Gastrocnemius medialis (tissue), 4 donors: Measurements from ENCODE around the gene SS18L1. TPM values are rescaled to one million over a fixed set of nuclear protein-coding genes. Genes with fewer than 3 reads are reported as not detected.

Experiments used
- ATAC-seq, 2 donors: fragments of 150-250 bp; one replicate each; pipeline ENCODE4 v1.9.1; 2016
- DNase-seq, 2 donors: peaks; one replicate each; pipeline ENCODE4 v3.0.0-alpha.2; 2019
- H3K27ac ChIP-seq, 4 donors: fragments of 200-600 bp; sonication (generic); 1 replicate in 1 of 4; 2 replicates in 3 of 4; pipeline ENCODE4 v1.5.1; 2016 to 2018; ENCODE audit warnings: mild to moderate bottlenecking in 2 of 4, moderate library complexity in 1 of 4
- H3K27me3 ChIP-seq, 3 donors: fragments of 200-600 bp; sonication (generic) in 2 of 3; 1 replicate in 1 of 3; 2 replicates in 2 of 3; pipeline versions ENCODE4 v1.5.1 to v1.6.0; 2016 to 2019; ENCODE audit warnings: mild to moderate bottlenecking in 1 of 3, moderate library complexity in 1 of 3
- H3K36me3 ChIP-seq, 2 donors: fragments of 200-600 bp; sonication (generic) in 1 of 2; one replicate each; pipeline ENCODE4 v1.5.1; 2017 to 2018
- H3K4me1 ChIP-seq, 2 donors: fragments of 200-600 bp; sonication (generic) in 1 of 2; one replicate each; pipeline ENCODE4 v1.5.1; 2016 to 2017; ENCODE audit warnings: mild to moderate bottlenecking in 2 of 2
- H3K4me3 ChIP-seq, 4 donors: fragments of 200-600 bp; sonication (generic) in 3 of 4; 1 replicate in 1 of 4; 2 replicates in 3 of 4; pipeline ENCODE4 v1.5.1; 2016 to 2019; ENCODE audit warnings: mild to moderate bottlenecking in 2 of 4
- H3K9me3 ChIP-seq, 3 donors: fragments of 200-600 bp; sonication (generic) in 2 of 3; 1 replicate in 1 of 3; 2 replicates in 2 of 3; pipeline ENCODE4 v1.5.1; 2016 to 2019
- POLR2A ChIP-seq, 2 donors: fragments of 450-650 bp; IDR thresholded peaks; one replicate each; pipeline ENCODE4 v1.6.1; 2017; ENCODE audit warnings: antibody characterized with exemption in 2 of 2, mild to moderate bottlenecking in 2 of 2, moderate library complexity in 2 of 2
- in situ Hi-C, 4 donors: fragments of 200-750 bp; cut with MboI; loops; one replicate each; pipeline versions ENCODE4 v1.15.0 to v1.8.0; 2017; ENCODE audit warnings: low sequenced_read_pairs in 4 of 4
- intact Hi-C: fragments of 100-400 bp; cut with DNase I; formaldehyde crosslinking; loops from one replicate; pipeline ENCODE4 v1.15.1; 2023; ENCODE audit warnings: low total_unique reads
- total RNA-seq, 4 donors: library from RNA; depleted of rRNA; stranded (reverse); fragments of >200 nt; gene quantifications; one replicate each; pipeline versions ENCODE4 v1.1.0 to v1.2.3, GENCODE V29; 2016
- TF ChIP-seq, protein P1 (sequence below), 5 experiments: fragments of 450-650 bp in 3 of 5; fragments of 200-600 bp in 2 of 5; sonication (generic) in 2 of 5; IDR thresholded peaks in 4 of 5; conservative IDR thresholded peaks in 1 of 5; 1 replicate in 4 of 5; 2 replicates in 1 of 5; pipeline ENCODE4 v1.5.1; 2016 to 2019; ENCODE audit warnings: antibody characterized with exemption in 5 of 5, mild to moderate bottlenecking in 3 of 5, moderate library complexity in 3 of 5

The SS18L1 gene
- total RNA-seq, 4 donors from 2014 or later: 11.5 to 31.8 (median 16.9) TPM

- Histone ChIP-seq H3K27me3 (no peaks in the 10 kb centered on the region), H3K4me3 (no peak overlapping the region), H3K9me3 (no peaks in the 10 kb centered on the region), H3K36me3 (peaks cover 3 to 61% of the 10 kb centered on the region in 2 donors), H3K27ac (no peak overlapping the region), H3K4me1 (no peaks in the 10 kb centered on the region)
- ATAC-seq: no peak
- in situ Hi-C loops: loop anchor here in 1 of 4 donors (25.0 kb wide), 1 partner anchor 194 kb away; the partner anchor contains the start of gene RPS21
- DNase-seq: no peak
- intact Hi-C loops: no loop called here
- TF ChIP-seq, protein P1, sequence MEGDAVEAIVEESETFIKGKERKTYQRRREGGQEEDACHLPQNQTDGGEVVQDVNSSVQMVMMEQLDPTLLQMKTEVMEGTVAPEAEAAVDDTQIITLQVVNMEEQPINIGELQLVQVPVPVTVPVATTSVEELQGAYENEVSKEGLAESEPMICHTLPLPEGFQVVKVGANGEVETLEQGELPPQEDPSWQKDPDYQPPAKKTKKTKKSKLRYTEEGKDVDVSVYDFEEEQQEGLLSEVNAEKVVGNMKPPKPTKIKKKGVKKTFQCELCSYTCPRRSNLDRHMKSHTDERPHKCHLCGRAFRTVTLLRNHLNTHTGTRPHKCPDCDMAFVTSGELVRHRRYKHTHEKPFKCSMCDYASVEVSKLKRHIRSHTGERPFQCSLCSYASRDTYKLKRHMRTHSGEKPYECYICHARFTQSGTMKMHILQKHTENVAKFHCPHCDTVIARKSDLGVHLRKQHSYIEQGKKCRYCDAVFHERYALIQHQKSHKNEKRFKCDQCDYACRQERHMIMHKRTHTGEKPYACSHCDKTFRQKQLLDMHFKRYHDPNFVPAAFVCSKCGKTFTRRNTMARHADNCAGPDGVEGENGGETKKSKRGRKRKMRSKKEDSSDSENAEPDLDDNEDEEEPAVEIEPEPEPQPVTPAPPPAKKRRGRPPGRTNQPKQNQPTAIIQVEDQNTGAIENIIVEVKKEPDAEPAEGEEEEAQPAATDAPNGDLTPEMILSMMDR (IDR thresholded peaks at IDR 0.05 in 4 of 5, conservative IDR thresholded peaks at IDR 0.05 in 1 of 5): no peak
- TF ChIP-seq POLR2A (IDR thresholded peaks at IDR 0.05): no peak
Measured at GRCh38 chr20:62193079-62194025, 49.8 kb downstream of the SS18L1 start.

DNA sequence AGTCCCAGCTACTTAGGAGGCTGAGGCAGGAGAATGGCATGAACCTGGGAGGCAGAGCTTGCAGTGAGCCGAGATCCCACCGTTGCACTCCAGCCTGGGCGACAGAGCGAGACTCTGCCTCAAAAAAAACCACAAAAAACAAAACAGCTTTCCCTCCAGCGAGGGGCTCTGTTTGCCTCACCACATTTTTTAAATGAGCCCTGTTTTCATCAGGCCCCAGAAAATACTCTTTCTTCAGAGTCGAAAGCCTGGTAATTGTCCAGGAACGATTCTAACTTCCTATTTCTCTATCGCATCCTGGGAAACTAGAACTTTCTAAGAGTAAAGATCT lies 51.5 kb downstream of the SS18L1 start:
- intact Hi-C loops: no loop called here
- no peaks in the 10 kb centered on the region for H3K9me3 ChIP-seq
- H3K4me3 ChIP-seq: no peak overlapping the region
- H3K4me1 ChIP-seq: no peaks in the 10 kb centered on the region
- no peaks in the 10 kb centered on the region for H3K27me3 ChIP-seq
- TF ChIP-seq, protein P1 (IDR thresholded peaks at IDR 0.05 in 4 of 5, conservative IDR thresholded peaks at IDR 0.05 in 1 of 5): no peak
- in situ Hi-C loops: loop anchor here in 1 of 4 donors (25.0 kb wide), 1 partner anchor 192 kb away; the partner anchor contains the start of gene RPS21
- ATAC-seq: no peak
- peaks cover 3 to 63% of the 10 kb centered on the region in 2 donors for H3K36me3 ChIP-seq
- DNase-seq: no peak
- H3K27ac ChIP-seq: no peak overlapping the region

GRCh38 chr20:62195736-62196135 lies 52.2 kb downstream of the SS18L1 start:
- Histone ChIP-seq H3K27me3 (no peaks in the 10 kb centered on the region), H3K4me1 (no peaks in the 10 kb centered on the region), H3K36me3 (peaks cover 3 to 64% of the 10 kb centered on the region in 2 donors), H3K4me3 (no peak overlapping the region), H3K27ac (no peak overlapping the region), H3K9me3 (no peaks in the 10 kb centered on the region)
- no peak for DNase-seq
- in situ Hi-C loops (loop anchor here in 1 of 4 donors (25.0 kb wide), 1 partner anchor 192 kb away; the partner anchor contains the start of gene RPS21), intact Hi-C loops (no loop called here)
- no peak for ATAC-seq
- TF ChIP-seq, protein P1 (IDR thresholded peaks at IDR 0.05 in 4 of 5, conservative IDR thresholded peaks at IDR 0.05 in 1 of 5): no peak
- TF ChIP-seq POLR2A (IDR thresholded peaks at IDR 0.05): no peak

DNA sequence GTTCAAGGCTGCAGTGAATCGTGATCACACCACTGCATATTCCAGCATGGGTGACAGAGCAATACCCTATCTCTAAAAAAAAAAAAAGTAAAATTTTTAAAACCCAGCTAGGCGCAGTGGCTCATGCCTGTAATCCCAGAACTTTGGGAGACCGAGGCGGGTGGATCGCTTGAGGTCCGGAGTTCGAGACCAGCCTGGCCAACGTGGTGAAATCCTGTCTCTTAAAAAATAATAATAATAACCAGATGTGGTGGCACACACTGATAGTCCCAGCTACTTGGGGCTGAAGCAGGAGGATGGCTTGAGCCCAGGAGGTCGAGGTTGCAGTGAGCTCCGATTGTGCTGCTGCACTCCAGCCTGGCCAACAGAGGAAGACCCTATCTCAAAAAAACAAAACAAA lies 52.7 kb downstream of the SS18L1 start:
- H3K4me1 ChIP-seq: no peaks in the 10 kb centered on the region
- DNase-seq (no peak), ATAC-seq (no peak)
- no peak overlapping the region for H3K4me3 ChIP-seq
- no peak overlapping the region for H3K27ac ChIP-seq
- TF ChIP-seq, protein P1 (IDR thresholded peaks at IDR 0.05 in 4 of 5, conservative IDR thresholded peaks at IDR 0.05 in 1 of 5): no peak
- no peak for TF ChIP-seq POLR2A (IDR thresholded peaks at IDR 0.05)
- no peaks in the 10 kb centered on the region for H3K27me3 ChIP-seq
- intact Hi-C loops (no loop called here), in situ Hi-C loops (loop anchor here in 1 of 4 donors (25.0 kb wide), 1 partner anchor 191 kb away; the partner anchor contains the start of gene RPS21)
- H3K36me3 ChIP-seq: peaks cover 3 to 68% of the 10 kb centered on the region in 2 donors
- H3K9me3 ChIP-seq: no peaks in the 10 kb centered on the region
